ENCODE measurements around the gene PKD2. TPM values are rescaled to one million over a fixed set of nuclear protein-coding genes. Genes with fewer than 3 reads are reported as not detected.
"Not testable (repeated sequence)": the region's sequence is repeated elsewhere in the genome, so short reads cannot be mapped to it uniquely, and the experiment has no call there.

Gene PKD2
- total RNA-seq, 2 experiments from 2014 or later = 3.8 to 4.5 TPM

DNA sequence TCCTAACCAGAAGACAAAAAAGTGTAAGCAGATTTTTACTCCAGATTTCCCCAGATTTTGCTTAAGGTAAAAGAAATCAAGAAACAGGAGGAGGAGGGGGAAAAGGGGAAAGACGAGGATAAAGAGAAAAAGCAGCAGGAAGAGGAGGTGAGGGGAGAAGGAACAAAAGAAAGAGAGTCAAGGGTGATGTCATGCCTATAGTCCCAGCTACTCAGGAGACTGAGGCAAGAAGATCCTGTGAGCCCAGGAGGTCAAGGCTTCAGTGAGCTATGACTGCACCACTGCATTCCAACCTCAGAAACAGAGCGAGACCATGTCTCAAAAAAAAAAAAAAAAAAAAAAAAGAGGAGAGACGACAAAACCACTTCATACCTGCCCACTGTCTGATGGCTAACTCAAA, 12.0 kb upstream of the PKD2 start:
- intact Hi-C loops (cut with micrococcal nuclease; ENCODE audit: unreplicated experiment) = no loop called here
- Histone ChIP-seq H3K4me2 (ENCODE audit: low read length) (no peak overlapping the region), H3K9me3 (ENCODE audit: low read length) (no peaks in the 10 kb centered on the region)

GRCh38 chr4:87999191-87999691, 8.2 kb upstream of the PKD2 start:
- DNase-seq (ENCODE audit: low spot score); BruUV-seq (replicated peaks); H3K36me3 ChIP-seq (ENCODE audit: insufficient read depth, low read length); H3K79me2 ChIP-seq (ENCODE audit: insufficient read depth, low read depth, low read length); H3K4me2 ChIP-seq (ENCODE audit: low read length); H3K4me1 ChIP-seq (ENCODE audit: insufficient read depth, low read length, poor library complexity, severe bottlenecking); H4K20me1 ChIP-seq (ENCODE audit: insufficient read depth, low read length); CTCF ChIA-PET (ENCODE audit: unreplicated experiment); H3K9me3 ChIP-seq (ENCODE audit: low read length); H3K4me3 ChIP-seq (ENCODE audit: low read depth, low read length, poor library complexity, severe bottlenecking); H3K9me2 ChIP-seq (ENCODE audit: insufficient read depth, low read length); intact Hi-C loops (cut with micrococcal nuclease; ENCODE audit: unreplicated experiment); H3K27ac ChIP-seq (ENCODE audit: low read depth, low read length, poor library complexity, severe bottlenecking); H2AFZ ChIP-seq (ENCODE audit: low read length): not testable (repeated sequence)
- POLR2A ChIA-PET = interaction anchor here (1.0 kb wide), 1 partner anchor 38 kb away, joined by 3 read pairs; no protein-coding TSS in a partner anchor

More for the DNA sequence above, 12.0 kb upstream of the PKD2 start:
- Histone ChIP-seq H3K27ac (ENCODE audit: low read depth, low read length, poor library complexity, severe bottlenecking) (no peak overlapping the region), H3K36me3 (ENCODE audit: insufficient read depth, low read length) (no peaks in the 10 kb centered on the region), H3K79me2 (ENCODE audit: insufficient read depth, low read depth, low read length) (no peaks in the 10 kb centered on the region), H4K20me1 (ENCODE audit: insufficient read depth, low read length) (no peaks in the 10 kb centered on the region), H3K4me3 (ENCODE audit: low read depth, low read length, poor library complexity, severe bottlenecking) (no peak overlapping the region), H2AFZ (ENCODE audit: low read length) (no peak overlapping the region), H3K4me1 (ENCODE audit: insufficient read depth, low read length, poor library complexity, severe bottlenecking) (no peaks in the 10 kb centered on the region), H3K9me2 (ENCODE audit: insufficient read depth, low read length) (no peaks in the 10 kb centered on the region)
- TF ChIP-seq EZH2phosphoT487 (IDR thresholded peaks at IDR 0.05; ENCODE audit: borderline replicate concordance, low read depth, low read length) = no peak
- TF ChIP-seq CTCF (conservative IDR thresholded peaks at IDR 0.05; ENCODE audit: low read length) = no peak
- BruUV-seq (replicated peaks) = no TSS peak
- DNase-seq (ENCODE audit: low spot score) = no peak
- ChIA-PET POLR2A (no interaction called here), CTCF (ENCODE audit: unreplicated experiment) (no interaction called here)

GRCh38 chr4:88001871-88002270, 5.6 kb upstream of the PKD2 start:
- H4K20me1 ChIP-seq (ENCODE audit: insufficient read depth, low read length) = no peaks in the 10 kb centered on the region
- H2AFZ ChIP-seq (ENCODE audit: low read length) = no peak overlapping the region
- no peak for DNase-seq (ENCODE audit: low spot score)
- ChIA-PET POLR2A (interaction anchor here (0.5 to 1.7 kb wide), 2 partner anchors 9 to 1682 kb away, joined by 4 to 5 read pairs; no protein-coding TSS in a partner anchor), CTCF (ENCODE audit: unreplicated experiment) (no interaction called here)
- TF ChIP-seq EZH2phosphoT487 (IDR thresholded peaks at IDR 0.05; ENCODE audit: borderline replicate concordance, low read depth, low read length) (no peak), CTCF (conservative IDR thresholded peaks at IDR 0.05; ENCODE audit: low read length) (no peak)
- H3K27ac ChIP-seq (ENCODE audit: low read depth, low read length, poor library complexity, severe bottlenecking) = no peak overlapping the region
- intact Hi-C loops (cut with micrococcal nuclease; ENCODE audit: unreplicated experiment) = no loop called here
- no TSS peak for BruUV-seq (replicated peaks)
- H3K4me1 ChIP-seq (ENCODE audit: insufficient read depth, low read length, poor library complexity, severe bottlenecking) = no peaks in the 10 kb centered on the region
- H3K36me3 ChIP-seq (ENCODE audit: insufficient read depth, low read length) = no peaks in the 10 kb centered on the region
- H3K79me2 ChIP-seq (ENCODE audit: insufficient read depth, low read depth, low read length) = no peaks in the 10 kb centered on the region
- no peak overlapping the region for H3K4me2 ChIP-seq (ENCODE audit: low read length)
- no peak overlapping the region for H3K4me3 ChIP-seq (ENCODE audit: low read depth, low read length, poor library complexity, severe bottlenecking)
- no peaks in the 10 kb centered on the region for H3K9me3 ChIP-seq (ENCODE audit: low read length)
- H3K9me2 ChIP-seq (ENCODE audit: insufficient read depth, low read length) = no peaks in the 10 kb centered on the region

Measured in OCI-LY7 (cell line).